Activated gamma-delta T cell treated with Interleukin-2 at 50 U/mL for 16 hours (primary cell): ENCODE measurements around the gene IFNGR1.
"Not testable (repeated sequence)": the region's sequence is repeated elsewhere in the genome, so short reads cannot be mapped to it uniquely, and the experiment has no call there.

Source experiments
- DNase-seq: peaks from one replicate; pipeline ENCODE4 v3.0.0-alpha.2; 2020

Gene IFNGR1

DNA sequence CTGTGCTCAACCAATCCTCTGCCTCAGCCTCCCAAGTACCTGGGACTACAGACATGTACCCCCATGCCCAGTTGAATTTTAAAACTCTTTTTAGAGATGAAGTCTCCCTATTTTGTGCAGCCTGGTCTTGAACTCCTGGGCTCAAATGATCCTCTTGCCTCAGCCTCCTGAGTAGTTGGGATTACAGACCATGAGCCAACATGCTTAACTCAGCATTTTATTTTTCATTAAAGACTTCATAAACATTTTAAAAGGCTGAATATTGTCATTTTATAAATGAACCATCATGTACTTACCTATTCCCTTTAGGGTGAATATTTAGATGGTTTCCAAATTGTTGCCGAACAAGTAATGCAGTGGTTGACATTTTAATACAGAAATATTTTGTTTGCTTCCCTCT, 16.5 kb upstream of the IFNGR1 start:
- no peak for DNase-seq

DNA sequence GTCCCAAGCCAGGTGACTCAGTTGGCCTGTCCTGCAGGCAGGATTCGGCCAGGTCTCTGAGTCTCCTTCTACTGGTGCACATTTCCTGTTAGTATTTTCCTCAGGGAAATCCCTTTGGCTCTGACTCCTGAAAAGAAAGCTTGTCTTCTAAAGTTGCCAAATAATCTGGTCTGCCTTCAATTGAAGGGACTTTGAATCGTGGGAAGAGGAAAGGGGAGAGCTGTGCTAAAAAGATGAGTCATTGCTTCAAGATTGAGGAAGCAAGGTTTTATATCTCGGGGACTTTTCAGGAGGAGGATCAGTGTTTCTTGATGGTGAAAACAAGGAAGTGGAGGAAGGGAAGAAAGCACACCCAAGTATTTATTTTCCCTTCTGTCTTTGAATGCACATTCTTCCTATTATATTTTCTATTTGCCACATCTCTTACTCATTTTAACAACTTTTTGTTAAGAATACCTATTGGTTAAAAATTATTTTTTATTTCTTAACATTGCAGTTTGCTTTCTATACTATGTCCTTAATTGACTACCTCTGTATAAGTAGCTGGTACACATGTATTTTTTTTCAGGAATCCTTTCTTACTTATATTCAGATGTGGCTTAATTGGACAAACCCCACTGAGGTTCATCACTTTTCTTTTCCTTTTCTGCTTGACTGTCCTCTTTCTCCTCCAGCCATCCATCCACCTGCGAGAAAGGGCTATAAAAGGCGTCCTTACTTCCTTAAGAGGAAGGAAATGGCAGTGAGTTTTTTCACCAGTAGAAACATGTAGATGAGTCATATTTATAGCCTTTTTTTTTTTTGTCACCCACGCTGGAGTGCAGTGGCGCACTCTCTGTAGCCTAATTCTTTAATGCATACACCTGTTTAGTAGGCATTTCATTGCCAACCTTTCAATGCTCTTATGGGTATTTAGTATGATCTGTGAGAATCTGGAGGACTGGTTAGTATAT, 15.0 kb upstream of the IFNGR1 start:
- DNase-seq: no peak

DNA sequence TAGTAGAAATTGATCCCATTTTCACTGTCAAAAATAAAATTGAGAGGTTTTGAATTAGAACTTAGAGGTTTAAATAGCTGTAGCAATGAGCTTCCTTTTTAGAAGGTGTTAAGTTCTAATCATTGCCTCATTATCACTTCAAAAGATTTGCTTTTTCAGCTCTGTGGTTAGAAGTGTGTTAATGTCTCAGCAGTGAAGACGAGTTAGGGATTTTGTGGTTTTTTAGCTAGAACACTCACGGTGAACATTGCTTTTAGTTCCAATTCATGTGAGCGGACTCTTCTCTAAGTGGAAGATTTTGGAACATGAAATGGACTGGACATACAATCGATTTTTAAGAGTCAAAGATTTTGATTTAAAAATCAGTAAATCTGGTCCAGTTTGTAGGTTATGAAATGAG, 12.7 kb upstream of the IFNGR1 start:
- DNase-seq: no peak

DNA sequence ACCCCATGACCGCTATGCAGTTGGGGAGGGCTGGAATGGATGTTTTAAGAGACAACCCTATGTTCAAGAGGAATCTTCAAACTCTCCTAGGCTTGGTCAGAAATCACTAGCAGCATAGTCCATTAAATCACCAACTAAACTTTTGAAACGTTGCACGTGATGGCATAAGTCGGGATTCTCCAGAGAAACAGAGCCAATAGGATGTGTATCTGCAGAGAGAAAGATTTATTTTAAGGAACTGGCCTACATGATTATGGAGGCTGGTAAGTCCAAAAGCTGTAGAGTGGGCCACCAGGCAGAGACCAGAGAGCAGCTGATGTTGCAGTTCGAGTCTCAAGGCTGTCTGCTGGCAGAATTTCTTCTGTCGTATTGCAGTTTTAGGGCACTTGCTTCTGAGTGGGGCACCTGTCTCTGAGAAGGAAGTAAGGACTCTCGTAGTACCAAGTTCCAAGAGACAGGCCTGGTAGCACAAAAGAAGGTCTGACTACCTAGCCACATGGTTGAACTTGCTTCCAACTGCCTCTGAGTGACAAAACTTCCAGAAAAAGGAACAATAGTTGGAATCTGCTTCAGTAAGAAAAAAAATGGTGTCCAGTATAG, 11.9 kb upstream of the IFNGR1 start:
- no peak for DNase-seq

DNA sequence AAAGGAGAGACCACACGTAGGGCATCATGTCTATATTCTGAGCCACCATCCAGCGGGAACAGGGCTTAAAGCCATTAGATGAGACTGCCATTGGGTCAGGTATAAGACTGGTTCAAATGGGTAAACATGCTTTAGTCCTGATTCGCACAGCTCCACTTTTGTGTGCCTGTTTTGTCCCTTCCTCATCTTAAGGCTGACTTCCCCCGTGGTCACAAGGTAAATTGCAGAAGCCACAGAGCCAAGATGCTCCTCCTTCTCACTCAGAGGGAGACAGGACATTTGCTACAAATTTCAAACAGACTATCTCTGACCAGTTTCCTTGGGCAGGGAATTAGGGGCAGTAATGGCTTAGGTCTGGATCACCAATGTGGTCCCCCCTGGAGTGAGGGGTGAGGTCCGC, 11.4 kb upstream of the IFNGR1 start:
- DNase-seq: no peak

DNA sequence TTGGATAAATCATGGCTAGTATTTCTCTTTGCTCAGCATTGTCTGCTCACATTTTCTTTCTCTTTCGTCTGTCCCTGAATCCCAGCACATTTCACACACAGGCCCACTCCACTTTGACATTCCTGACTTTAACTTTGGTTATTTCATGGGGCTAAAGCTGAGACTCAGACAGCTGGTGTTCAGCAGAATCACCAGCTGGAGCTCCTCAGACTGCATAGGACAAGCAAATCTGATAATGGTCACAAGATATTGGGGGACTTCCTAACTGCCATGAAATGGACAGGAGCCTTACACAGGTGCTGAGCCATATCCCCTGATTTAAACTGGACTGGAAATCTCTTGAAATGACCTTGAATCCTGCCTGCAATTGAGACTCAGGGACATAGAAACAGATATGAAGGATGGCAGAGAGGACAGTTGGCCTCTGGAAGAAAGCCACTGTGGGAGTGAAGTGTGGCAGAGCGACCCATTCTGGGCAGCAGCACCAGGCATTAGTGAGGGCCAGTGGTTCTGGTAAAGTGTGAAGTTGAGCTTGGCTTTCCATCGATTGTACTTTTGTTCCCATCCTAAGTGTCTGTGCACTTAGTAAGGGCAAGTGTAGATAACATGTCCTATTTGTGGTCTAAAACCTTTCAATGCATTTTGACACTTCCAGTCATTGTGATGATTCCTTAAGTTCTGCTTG, 10.0 kb upstream of the IFNGR1 start:
- DNase-seq: no peak

DNA sequence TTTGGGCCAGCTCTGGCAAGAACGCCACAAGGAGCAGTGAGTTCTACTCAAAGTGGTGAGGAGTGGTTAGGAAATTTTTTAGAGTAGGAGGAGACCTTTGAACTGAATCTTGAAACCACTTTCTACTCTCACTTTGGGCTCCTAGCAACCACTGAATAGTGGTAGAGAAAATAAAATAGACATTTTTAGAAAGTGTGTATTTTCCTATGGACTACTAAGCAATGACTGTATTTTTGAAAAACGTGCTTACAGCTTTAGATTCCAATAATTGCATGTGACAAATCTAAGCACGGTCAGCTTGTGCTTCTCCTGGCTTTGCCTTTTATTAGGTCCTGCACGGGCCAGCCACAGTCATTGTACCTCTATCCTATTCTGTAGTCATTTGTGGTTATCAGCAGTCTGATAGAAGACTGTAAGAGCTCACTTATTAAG, 8.7 kb upstream of the IFNGR1 start:
- no peak for DNase-seq

DNA sequence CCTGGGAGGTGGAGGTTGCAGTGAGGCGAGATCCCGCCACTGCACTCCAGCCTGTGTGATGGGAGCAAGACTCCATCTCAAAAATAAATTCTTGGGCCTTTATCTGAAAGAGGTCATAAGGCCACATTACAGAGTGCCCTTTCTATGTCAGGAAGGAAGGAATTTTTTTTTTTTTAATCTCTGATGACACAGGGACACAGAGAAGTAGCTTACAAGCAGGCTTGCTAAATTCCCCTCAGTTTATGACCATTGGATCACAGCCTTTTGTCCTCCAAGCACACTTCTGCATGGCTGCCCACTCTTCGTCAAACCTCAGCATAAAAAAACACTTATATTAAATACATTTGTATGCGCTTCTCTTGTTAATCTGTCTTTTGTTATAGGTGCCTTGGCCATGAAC, 7.5 kb upstream of the IFNGR1 start:
- DNase-seq: no peak

DNA sequence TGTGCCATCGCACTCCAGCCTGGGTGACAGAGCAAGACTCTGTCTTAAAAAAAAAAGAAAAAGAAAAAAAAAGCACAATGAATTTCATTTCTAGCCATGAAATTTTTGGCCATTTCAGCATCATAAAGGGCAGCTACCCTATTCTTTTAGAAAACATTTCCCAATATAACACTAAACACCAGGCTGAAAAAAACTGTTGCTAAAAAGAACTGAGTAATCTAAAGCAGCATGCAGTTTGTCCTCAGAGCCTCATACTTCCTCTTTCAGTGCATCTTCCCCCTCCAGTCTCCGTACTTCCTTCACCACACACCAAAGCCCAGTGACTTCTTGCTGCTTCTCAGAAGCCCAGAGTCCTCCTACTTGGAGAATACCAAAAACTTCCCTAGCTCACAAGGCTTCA, 5.6 kb upstream of the IFNGR1 start:
- no peak for DNase-seq

DNA sequence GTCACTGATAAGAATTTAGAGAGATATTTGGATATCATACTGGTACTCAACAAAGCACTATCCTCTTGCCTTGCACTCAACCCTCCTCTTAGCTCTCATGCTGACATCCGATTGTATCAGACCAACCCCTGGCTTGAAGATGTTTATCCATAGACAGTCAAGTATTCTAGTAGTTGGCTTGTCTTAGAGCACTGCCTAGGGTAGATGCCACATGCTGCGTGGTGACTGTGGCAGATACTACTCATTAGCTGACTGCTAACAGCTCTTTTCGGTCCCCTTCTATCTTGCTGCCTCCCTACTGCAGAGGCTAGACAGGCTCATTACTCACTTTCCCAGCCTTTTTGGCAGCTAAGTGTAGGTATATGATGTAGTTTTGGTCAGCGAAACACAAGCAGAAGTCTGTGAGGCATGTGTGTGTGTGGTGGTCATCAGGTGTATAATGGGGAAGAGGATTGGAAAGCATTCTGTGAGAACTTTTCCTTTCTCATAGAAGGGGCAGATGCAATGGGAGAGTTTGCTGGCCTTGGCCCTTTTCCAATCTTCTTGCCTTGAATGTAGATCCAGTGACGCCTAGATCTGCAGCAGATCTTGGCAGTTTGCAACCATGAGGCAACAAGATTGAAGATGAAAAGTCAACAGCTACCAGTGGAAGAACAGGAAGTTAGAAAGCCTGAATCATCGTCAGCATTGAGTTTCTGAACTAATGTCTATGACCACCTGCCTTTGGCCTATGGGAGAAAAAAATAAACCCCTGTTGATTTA, 4.4 kb upstream of the IFNGR1 start:
- no peak for DNase-seq

DNA sequence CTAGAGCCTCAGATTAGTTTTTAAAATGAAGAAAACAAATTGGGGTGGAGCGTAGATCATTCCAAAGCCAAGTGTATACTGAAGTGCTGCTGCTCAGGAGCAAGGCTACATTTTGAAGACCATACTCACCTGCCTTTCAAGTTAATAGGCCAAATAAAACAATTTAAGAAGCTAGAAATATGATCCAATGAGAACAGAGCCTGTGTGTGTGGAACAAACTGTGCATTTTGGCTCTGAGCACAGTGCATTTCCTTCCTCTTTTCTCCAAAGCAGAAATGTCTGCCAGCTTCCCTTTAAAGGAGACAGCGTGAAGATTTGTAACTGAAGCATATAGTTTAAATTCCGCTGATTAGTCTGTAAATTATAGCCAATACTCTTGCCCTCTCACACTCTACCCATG, 3.2 kb upstream of the IFNGR1 start:
- DNase-seq: no peak

DNA sequence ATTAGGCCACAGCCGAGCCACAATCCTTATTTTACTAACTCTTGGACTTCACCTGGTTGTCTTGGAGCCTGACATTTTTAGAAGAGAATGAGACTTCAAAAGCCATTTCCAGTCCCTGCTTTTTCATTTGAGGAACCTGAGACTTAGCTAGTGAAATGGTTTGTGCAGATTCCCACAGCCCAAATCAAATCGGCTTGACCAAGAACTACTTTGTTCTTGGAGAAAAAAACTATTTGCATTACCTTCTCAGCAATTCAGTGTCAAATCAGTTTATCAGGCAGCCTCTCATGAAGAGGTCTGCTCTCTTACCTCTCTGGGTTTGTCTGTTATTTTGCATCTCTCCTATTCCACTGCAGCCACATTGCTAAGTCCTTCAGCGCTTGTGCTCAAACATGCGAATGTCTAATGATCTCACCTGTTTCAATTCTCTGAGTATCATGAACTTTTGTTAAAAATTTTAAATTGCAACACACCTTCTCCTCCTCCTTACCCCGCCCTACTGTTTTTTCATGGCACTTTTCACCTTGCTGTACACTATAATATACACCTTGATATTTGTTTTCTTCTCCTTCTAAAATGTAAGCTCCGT, 573 bp upstream of the IFNGR1 start:
- DNase-seq: no peak

DNA sequence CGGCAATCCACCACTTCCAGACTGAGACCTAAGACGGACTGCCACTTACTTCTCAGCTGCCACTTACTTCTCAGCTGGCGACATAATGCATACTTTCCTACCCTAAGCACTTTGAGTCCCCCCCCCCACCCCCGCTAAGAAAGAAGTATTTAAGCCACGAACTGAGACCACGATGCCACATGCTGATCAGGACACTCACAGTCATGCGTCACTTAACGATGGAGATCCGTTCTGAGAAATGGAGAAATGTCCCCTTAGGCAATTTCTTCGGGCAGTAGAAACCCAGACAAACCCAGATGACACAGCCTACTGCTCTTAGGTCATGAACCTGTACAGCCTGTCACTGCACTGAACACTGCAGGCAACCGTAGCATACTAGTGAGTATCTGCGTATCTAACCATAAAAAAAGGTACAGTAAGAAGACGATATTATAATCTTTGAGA, 690 bp downstream of the IFNGR1 start:
- DNase-seq: peak; percentile 34

DNA sequence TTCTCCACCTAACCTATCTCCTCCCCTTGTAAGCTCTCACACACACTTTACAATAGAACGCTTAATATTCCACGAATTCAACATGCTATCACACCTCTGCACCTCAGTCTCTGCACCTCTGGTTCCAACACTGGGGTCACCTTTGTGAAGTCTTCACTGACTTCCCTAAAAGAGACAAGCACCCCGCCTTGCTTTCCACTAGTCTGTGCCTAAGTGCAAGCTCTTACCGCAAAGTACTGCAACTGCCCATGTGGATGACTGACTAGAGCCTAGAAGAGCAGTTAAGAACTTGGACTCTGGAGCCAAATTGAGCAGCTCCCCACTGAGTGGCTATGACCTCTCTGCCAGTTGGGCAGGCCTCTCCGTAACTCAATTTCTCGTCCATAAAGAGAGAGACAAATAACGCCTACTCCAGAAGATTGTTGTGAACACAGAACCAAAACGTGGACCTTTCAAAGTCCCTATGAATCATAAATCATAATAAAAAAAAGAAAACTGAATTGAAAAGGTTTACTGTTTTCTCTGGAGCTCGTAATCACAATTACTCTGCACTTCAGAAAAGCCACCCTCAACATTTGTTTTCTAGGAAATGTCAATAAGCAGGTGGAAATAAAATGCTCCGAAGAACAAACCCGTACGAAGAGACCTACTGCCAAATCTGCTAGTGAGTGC, 1.2 kb downstream of the IFNGR1 start:
- DNase-seq: no peak

DNA sequence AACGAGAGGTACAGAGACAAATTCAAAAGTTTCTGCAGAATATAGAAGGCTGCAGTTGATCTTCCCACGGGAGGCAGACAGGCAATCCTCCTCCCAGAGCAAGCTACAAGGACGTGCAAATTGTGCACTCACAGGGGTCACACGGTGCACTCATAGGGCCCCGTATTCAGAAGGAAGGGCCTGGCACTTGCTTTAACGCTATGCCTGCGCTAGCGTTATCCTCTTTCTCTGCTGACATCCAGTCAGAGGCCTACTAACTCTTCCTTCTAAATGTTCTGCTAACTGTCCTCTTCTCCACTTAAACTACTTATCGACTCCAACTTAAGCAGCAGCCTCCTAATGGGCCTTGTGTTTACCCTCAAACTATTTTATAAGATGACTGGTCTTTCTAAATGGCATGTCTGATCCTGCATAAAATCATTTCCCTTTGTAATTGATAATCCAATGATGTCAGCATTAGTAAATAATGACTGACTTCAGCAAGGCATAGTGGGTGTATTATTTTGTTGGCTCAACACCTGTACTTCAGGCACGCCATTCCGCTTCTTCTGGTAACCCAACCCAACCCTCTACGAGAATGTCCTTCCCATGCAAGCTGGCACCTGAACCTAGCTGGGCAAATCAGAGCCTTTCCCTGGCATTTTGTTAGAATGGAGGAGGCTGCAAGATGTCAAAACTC, 2.2 kb downstream of the IFNGR1 start:
- no peak for DNase-seq

DNA sequence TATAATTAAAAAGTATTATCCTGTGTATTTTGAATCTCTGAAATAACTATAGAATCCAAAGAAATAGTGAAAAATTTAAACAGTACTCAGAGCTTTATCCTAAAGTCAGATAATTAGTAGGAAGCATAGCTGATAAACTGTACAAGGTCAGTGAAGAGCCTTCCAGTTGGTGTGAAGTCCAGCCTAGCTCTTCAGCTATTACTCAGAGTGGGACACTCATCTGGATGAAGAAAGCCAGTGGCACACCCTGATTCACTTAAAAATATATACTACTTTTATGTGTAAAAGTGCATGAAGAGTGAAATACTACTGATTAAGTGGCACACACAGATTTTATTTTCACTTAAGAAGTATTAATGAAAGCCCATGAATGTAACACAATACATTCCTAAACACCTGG, 3.1 kb downstream of the IFNGR1 start:
- no peak for DNase-seq

DNA sequence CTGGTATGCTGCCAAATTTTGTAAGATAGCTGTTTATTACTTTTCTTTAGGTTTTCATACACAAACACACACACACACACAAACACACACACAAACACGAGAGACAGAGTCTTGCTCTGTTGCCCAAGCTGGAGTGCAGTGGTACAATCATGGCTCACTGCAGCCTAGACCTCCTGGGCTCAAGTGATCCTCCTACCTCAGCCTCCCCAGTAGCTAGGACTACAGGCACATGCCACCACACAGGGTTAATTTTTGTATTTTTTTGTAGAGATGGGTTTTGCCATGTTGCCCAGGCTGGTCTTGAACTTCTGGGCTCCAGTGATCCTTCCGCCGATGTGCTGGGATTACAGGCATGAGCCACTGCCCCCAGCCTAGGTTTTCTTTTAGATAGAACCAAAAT, 3.6 kb downstream of the IFNGR1 start:
- DNase-seq: not testable (repeated sequence)

DNA sequence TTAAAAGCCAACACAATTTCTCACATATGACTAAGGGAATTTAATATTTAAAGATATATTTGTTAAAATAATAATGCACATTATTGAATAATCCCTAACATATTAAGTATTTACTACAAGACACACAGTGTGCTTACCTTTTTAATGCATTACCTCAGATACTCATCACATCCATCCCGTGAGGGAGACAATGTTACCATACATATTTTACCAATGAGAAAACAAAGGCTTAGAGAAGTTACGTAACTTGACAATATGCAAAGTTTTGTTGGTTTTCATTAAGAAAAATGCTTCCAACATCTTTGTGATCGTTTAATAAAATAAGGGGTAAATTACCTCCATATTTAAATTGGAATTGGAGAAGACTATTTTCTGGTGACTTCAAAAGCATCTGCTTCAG, 4.3 kb downstream of the IFNGR1 start:
- DNase-seq: no peak

DNA sequence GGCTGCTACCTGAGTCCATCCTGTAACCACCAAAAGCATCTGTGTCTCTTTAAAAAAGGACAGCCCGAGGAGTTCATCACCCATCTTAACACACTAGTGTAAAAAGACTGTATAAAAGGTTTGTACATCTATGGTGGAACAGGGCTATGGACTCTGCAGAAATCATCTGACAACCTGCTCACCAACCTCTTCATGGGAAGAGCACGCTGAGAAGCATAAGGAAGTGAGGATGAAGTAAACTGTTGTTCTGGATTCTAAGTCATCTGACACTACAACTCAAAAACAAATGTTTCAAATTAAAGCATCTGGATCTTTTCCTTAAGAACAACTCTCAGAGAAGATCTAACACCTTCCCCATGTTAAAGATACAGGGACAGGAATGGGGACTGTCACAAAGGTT, 5.4 kb downstream of the IFNGR1 start:
- no peak for DNase-seq

DNA sequence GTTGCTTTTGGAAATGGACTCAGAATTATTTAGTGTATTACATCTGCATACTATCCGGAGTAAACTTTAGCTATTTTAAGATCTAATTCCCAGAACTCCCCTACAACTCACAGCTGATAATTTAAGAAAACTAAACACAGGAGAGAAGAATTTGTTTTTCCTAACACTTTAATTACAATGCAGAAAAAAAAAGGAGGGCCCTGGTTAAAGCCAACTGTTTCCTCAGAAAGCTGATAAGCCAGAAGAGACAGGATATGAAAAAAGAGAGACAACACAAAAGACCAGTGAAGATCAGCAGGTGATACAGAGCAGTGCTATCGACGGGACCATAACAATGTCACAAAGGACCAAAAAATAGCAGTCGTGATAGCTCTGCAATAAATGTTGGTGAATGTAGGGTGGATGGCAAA, 5.8 kb downstream of the IFNGR1 start:
- no peak for DNase-seq

DNA sequence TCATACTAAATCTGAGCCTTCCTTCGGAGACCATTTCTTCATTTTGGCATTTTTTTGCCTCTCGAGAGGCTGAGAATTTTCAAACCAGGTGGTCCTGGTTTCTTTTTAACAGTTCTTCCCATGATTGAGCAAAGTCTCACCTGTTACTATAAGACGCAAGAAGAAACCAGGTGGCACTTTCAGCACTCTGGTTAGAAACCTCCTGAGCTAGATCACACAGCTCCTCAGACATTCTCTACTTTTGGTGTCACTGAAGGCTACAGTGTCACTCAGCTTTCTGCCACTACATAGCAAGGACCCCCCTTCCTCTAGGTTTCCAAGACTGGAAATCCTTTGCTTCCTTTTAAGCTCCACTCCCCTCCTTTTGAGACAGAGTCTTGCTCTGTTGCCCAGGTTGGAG, 7.3 kb downstream of the IFNGR1 start:
- no peak for DNase-seq

DNA sequence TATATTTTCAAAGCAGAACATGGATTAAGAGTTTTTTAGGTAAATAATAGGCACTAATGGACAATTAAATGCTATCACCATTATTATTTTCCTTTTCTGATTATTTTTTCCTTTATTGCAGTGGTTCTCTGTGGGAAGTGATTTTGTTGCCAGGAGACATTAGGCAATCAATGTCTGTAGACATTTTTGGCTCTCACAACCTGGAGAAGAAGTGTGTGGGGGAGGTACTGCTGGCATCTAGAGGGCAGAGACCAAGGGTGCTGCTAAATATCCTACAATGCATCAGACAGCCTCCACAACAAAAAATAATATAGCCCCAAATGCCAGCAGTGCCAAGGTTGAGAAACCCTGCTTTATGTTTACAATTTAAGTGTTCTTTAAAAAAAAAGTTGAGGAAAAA, 8.3 kb downstream of the IFNGR1 start:
- no peak for DNase-seq
